GM12872 (cell line): ENCODE results near the gene C16orf95.

Experiments used
- TF ChIP-seq, protein P1 (sequence below): IDR thresholded peaks from 3 replicates; pipeline ENCODE4 v1.5.1; 2011; ENCODE audit warnings: low read depth, mild to moderate bottlenecking, low read length, moderate library complexity; ENCODE audit not compliant: insufficient read depth

The C16orf95 gene

GRCh38 chr16:87316450-87316922 lies 706 bp downstream of the C16orf95 start:
- TF ChIP-seq, protein P1, sequence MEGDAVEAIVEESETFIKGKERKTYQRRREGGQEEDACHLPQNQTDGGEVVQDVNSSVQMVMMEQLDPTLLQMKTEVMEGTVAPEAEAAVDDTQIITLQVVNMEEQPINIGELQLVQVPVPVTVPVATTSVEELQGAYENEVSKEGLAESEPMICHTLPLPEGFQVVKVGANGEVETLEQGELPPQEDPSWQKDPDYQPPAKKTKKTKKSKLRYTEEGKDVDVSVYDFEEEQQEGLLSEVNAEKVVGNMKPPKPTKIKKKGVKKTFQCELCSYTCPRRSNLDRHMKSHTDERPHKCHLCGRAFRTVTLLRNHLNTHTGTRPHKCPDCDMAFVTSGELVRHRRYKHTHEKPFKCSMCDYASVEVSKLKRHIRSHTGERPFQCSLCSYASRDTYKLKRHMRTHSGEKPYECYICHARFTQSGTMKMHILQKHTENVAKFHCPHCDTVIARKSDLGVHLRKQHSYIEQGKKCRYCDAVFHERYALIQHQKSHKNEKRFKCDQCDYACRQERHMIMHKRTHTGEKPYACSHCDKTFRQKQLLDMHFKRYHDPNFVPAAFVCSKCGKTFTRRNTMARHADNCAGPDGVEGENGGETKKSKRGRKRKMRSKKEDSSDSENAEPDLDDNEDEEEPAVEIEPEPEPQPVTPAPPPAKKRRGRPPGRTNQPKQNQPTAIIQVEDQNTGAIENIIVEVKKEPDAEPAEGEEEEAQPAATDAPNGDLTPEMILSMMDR, result no peak

GRCh38 chr16:87314990-87315420 lies 2.2 kb downstream of the C16orf95 start:
- TF ChIP-seq, protein P1, result no peak

- TF ChIP-seq, protein P1, result no peak
Measured at GRCh38 chr16:87312008-87312407, 5.2 kb downstream of the C16orf95 start.

GRCh38 chr16:87311387-87311786 lies 5.8 kb downstream of the C16orf95 start:
- TF ChIP-seq, protein P1, result no peak

DNA sequence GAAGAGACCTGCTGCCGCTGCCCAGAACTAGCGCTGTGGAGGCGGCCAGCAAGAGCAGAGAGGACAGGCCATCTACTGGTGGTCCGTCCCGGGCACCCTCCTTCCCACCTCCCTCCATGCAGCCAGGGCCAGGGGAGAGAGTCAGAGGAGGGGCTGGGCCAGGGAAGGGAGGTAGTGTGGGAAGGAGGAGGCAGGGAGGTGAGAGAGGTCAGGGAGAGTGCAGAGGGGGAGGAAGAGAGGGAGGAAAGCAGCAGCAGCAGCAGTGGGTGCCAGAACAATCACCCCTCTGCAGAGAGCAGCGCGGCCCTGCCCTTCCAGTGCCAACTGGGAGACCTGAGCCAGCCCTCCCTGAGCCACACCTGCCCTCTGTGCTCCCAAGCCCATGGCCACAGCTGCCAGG lies 6.6 kb downstream of the C16orf95 start:
- TF ChIP-seq, protein P1, result no peak

DNA sequence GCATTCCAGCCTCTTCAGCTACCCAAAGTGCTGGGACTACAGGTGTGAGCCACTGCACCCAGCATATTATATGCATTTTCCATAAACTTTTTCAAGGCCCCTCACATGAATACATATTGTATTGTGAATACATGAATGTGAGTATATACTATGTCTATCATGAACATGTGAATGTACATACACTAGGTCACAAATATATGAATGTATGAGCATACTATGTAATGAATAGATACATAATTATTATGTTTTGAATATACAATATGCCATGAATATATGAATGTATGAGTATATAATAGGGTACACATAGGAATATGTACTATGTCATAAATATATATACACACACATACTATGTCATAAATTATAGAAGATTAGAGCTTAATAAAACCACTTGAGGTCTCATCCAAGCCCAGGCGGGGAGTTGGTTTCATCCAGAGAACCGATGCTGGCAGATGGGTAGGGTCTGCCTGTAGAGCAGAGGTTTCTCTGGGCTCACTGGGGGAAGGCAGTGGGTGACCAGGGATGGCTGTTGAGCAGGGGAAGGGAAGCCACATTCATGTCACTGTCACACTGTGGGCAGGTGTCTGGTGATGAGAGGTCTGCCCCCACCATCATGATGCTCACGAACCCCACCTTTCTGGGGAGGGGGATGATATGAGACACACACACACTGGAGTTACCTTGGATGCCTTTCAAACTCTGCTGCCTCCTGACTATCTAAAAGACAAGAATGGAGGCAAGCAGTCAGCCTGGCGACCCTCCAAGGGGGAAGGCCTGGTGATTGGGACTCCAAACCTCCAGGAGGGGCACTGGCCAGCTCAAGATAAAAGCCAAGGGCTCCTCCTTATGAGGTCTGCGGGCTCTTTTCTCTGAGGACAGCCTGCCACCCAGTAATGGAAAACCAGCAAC lies 7.3 kb downstream of the C16orf95 start:
- TF ChIP-seq, protein P1, result no peak

GRCh38 chr16:87308826-87309225 lies 8.4 kb downstream of the C16orf95 start:
- TF ChIP-seq, protein P1, result no peak
